OCI-LY7 (cell line): ENCODE data around the gene ATP6V0B. TPM values are rescaled to one million over a fixed set of nuclear protein-coding genes. Genes with fewer than 3 reads are reported as not detected.

ENCODE experiments used
- BruUV-seq: library from RNA; stranded (reverse); fragments of 400-500 nt; replicated peaks from 2 replicates; lab custom pipeline; 2021; lab: Mats Ljungman, UMichigan
- CTCF ChIA-PET: fragments of 300-600 bp; sonication (Branson Sonifier 250); formaldehyde crosslinking; loops from one replicate; lab custom pipeline; 2022; ENCODE audit warnings: antibody characterized with exemption; ENCODE audit not compliant: unreplicated experiment; lab: Charles Lee
- POLR2A ChIA-PET: fragments of 300-600 bp; sonication (Branson Sonifier 250); formaldehyde crosslinking; loops from one replicate; lab custom pipeline; 2022; ENCODE audit warnings: antibody characterized with exemption; lab: Charles Lee
- DNase-seq: peaks from one replicate; pipeline ENCODE4 v3.0.0-alpha.2; 2015; ENCODE audit warnings: low spot score
- H2AFZ ChIP-seq: fragments of 200-600 bp; sonication (generic), shearing (Covaris generic); 2 replicates; pipeline ENCODE4 v1.6.1; 2014; ENCODE audit warnings: mild to moderate bottlenecking, antibody characterized with exemption, low read length, moderate library complexity
- H3K27ac ChIP-seq: fragments of 200-600 bp; sonication (generic); 2 replicates; pipeline ENCODE4 v1.5.1; 2014; ENCODE audit warnings: mixed run types, low read depth, mild to moderate bottlenecking, moderate library complexity, low read length, inconsistent platforms; ENCODE audit not compliant: poor library complexity, severe bottlenecking
- H3K36me3 ChIP-seq: fragments of 200-600 bp; sonication (generic); 2 replicates; pipeline ENCODE4 v1.6.1; 2014; ENCODE audit warnings: mild to moderate bottlenecking, antibody characterized with exemption, low read length, moderate library complexity, mixed read lengths; ENCODE audit not compliant: insufficient read depth
- H3K4me1 ChIP-seq: fragments of 200-600 bp; sonication (generic); 2 replicates; pipeline ENCODE4 v1.5.1; 2014; ENCODE audit warnings: mild to moderate bottlenecking, low read length; ENCODE audit not compliant: insufficient read depth, poor library complexity, severe bottlenecking
- H3K4me2 ChIP-seq: fragments of 200-600 bp; sonication (generic); 2 replicates; pipeline ENCODE4 v1.6.1; 2014; ENCODE audit warnings: mild to moderate bottlenecking, low read length
- H3K4me3 ChIP-seq: fragments of 200-600 bp; sonication (generic); 2 replicates; pipeline ENCODE4 v1.5.1; 2014; ENCODE audit warnings: mild to moderate bottlenecking, low read depth, low read length; ENCODE audit not compliant: poor library complexity, severe bottlenecking
- H3K79me2 ChIP-seq: fragments of 200-600 bp; sonication (generic); 2 replicates; pipeline ENCODE4 v1.6.1; 2016; ENCODE audit warnings: low read depth, mild to moderate bottlenecking, low read length, moderate library complexity, mixed read lengths; ENCODE audit not compliant: insufficient read depth
- H3K9me2 ChIP-seq: fragments of 200-600 bp; sonication (generic); 2 replicates; pipeline ENCODE4 v1.6.1; 2016; ENCODE audit warnings: mild to moderate bottlenecking, low read length, mixed read lengths; ENCODE audit not compliant: insufficient read depth
- H3K9me3 ChIP-seq: fragments of 200-600 bp; sonication (generic); 2 replicates; pipeline ENCODE4 v1.6.1; 2014; ENCODE audit warnings: mild to moderate bottlenecking, mixed run types, low read length, mixed read lengths
- H4K20me1 ChIP-seq: fragments of 200-600 bp; sonication (generic); 2 replicates; pipeline ENCODE4 v1.6.1; 2014; ENCODE audit warnings: mild to moderate bottlenecking, antibody characterized with exemption, low read length, moderate library complexity, mixed read lengths; ENCODE audit not compliant: insufficient read depth
- EZH2phosphoT487 ChIP-seq: fragments of 200-600 bp; sonication (generic); IDR thresholded peaks from 2 replicates; pipeline ENCODE4 v1.6.1; 2018; ENCODE audit warnings: low read depth, borderline replicate concordance, mild to moderate bottlenecking, mixed run types, antibody characterized with exemption, low read length, moderate library complexity, mixed read lengths
- intact Hi-C: fragments of 100-400 bp; cut with micrococcal nuclease; formaldehyde crosslinking; loops from one replicate; pipeline ENCODE4 v1.10.0; 2022; ENCODE audit not compliant: unreplicated experiment
- total RNA-seq, 2 experiments: library from RNA; depleted of rRNA in 1 of 2; stranded (reverse); fragments of >200 nt in 1 of 2; shearing (Covaris generic) in 1 of 2; gene quantifications; 2 replicates each; pipeline ENCODE4 v1.2.3, GENCODE V29; 2014 to 2022
- TF ChIP-seq, protein P1 (sequence below): fragments of 200-600 bp; sonication (generic); conservative IDR thresholded peaks from 2 replicates; pipeline ENCODE4 v1.5.1; 2014; ENCODE audit warnings: mild to moderate bottlenecking, antibody characterized with exemption, low read length, moderate library complexity, mixed read lengths

ATP6V0B gene
- total RNA-seq, 2 experiments from 2014 or later: 68.4 to 97.1 TPM

DNA sequence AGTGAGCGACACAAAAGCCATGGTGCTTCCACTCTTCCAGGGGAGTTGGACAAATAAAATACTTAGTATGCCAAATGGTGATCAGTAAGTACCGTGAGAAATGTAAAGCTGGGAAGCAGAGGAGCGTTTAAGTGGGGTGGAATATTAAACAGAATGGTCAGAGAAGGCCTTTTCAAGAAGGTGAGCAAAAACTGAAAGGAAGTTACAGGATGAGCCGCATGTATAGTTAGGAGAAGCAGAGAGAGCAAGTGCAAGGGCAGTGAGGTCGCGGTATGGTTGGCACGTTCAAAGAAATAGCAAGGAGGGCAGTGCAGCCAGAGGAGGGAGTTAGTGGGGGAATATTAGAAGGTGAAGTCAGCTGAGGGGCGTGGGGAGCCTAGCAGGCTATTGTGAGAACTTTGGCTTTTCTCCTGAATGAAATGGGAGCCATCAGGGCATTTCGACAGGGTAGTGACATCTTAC lies 748 bp upstream of the ATP6V0B start:
- peaks cover 56% of the 10 kb centered on the region for H3K36me3 ChIP-seq
- intact Hi-C loops: loop anchor here (1.0 to 2.0 kb wide), 2 partner anchors 17 to 28 kb away; partner anchors contain the start of genes CCDC24 and IPO13
- TF ChIP-seq, protein P1, sequence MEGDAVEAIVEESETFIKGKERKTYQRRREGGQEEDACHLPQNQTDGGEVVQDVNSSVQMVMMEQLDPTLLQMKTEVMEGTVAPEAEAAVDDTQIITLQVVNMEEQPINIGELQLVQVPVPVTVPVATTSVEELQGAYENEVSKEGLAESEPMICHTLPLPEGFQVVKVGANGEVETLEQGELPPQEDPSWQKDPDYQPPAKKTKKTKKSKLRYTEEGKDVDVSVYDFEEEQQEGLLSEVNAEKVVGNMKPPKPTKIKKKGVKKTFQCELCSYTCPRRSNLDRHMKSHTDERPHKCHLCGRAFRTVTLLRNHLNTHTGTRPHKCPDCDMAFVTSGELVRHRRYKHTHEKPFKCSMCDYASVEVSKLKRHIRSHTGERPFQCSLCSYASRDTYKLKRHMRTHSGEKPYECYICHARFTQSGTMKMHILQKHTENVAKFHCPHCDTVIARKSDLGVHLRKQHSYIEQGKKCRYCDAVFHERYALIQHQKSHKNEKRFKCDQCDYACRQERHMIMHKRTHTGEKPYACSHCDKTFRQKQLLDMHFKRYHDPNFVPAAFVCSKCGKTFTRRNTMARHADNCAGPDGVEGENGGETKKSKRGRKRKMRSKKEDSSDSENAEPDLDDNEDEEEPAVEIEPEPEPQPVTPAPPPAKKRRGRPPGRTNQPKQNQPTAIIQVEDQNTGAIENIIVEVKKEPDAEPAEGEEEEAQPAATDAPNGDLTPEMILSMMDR: no peak
- peak overlapping the region; percentile 90 for H3K4me2 ChIP-seq
- BruUV-seq: no TSS peak
- no peaks in the 10 kb centered on the region for H3K9me3 ChIP-seq
- ChIA-PET CTCF (no interaction called here), POLR2A (interaction anchor here (1.2 kb wide), 1 partner anchor 25 kb away, joined by 3 read pairs; no protein-coding TSS in a partner anchor)
- peaks cover 24% of the 10 kb centered on the region for H3K4me1 ChIP-seq
- peak overlapping the region; percentile 23 for H3K27ac ChIP-seq
- 0 out of 2 replicates have a peak, but pooled peaks cover 9% of the 10 kb centered on the region for H4K20me1 ChIP-seq
- DNase-seq: no peak
- H2AFZ ChIP-seq: peak overlapping the region; percentile 69; the same call in 1 of the 2 replicates
- H3K79me2 ChIP-seq: peaks cover 10% of the 10 kb centered on the region; the same call in 1 of the 2 replicates
- H3K4me3 ChIP-seq: peak overlapping the region; percentile 94
- H3K9me2 ChIP-seq: no peaks in the 10 kb centered on the region

- BruUV-seq: no TSS peak
Measured at GRCh38 chr1:43975249-43975961, 645 bp downstream of the ATP6V0B start.

More at GRCh38 chr1:43975249-43975961, 645 bp downstream of the ATP6V0B start:
- TF ChIP-seq, protein P1: no peak
- TF ChIP-seq EZH2phosphoT487: no peak
- peaks cover 6% of the 10 kb centered on the region; the same call in 1 of the 2 replicates for H3K79me2 ChIP-seq
- peaks cover 56% of the 10 kb centered on the region for H3K36me3 ChIP-seq
- CTCF ChIA-PET: interaction anchor here (1.1 to 1.4 kb wide), 2 partner anchors 17 to 40 kb away, joined by 3 read pairs; no protein-coding TSS in a partner anchor
- H3K9me2 ChIP-seq: no peaks in the 10 kb centered on the region
- POLR2A ChIA-PET: interaction anchor here (0.5 to 0.6 kb wide), 3 partner anchors 66 to 360 kb away, joined by 3 to 5 read pairs (median 5); no protein-coding TSS in a partner anchor
- no peaks in the 10 kb centered on the region for H3K9me3 ChIP-seq
- H3K4me1 ChIP-seq: peaks cover 24% of the 10 kb centered on the region
- H3K27ac ChIP-seq: peak overlapping the region; percentile 46
- H3K4me2 ChIP-seq: peak overlapping the region; percentile 90
- H3K4me3 ChIP-seq: peak overlapping the region; percentile 94
- peak; percentile 55 for DNase-seq
- peak overlapping the region; percentile 69 for H2AFZ ChIP-seq
- intact Hi-C loops: loop anchor here (2.0 kb wide), 1 partner anchor 15 kb away; the partner anchor contains the start of gene CCDC24
- 0 out of 2 replicates have a peak, but pooled peaks cover 9% of the 10 kb centered on the region for H4K20me1 ChIP-seq
